CD4-positive, alpha-beta T cell (primary cell): ENCODE measurements around the gene SEC14L2. TPM values are rescaled to one million over a fixed set of nuclear protein-coding genes. Genes with fewer than 3 reads are reported as not detected.
"Not testable (repeated sequence)": the region's sequence is repeated elsewhere in the genome, so short reads cannot be mapped to it uniquely, and the experiment has no call there.

ENCODE experiments used
- ATAC-seq: fragments of 200-7000 bp; cut with Tn5 transposase; one replicate; pipeline ENCODE4 v1.10.0; 2022; ENCODE audit warnings: mild to moderate bottlenecking; ENCODE audit not compliant: poor library complexity
- CTCF ChIA-PET: fragments of 350-600 bp; sonication (Branson Sonifier 250); formaldehyde crosslinking; loops from one replicate; lab custom pipeline; 2021; ENCODE audit warnings: antibody characterized with exemption, inconsistent platforms; lab: Charles Lee
- POLR2A ChIA-PET: fragments of 350-600 bp; sonication (Branson Sonifier 250); formaldehyde crosslinking; loops from one replicate; lab custom pipeline; 2021; ENCODE audit warnings: antibody characterized with exemption, inconsistent platforms; lab: Charles Lee
- DNase-seq, 14 experiments: peaks; one replicate each; pipeline ENCODE4 v3.0.0-alpha.2; 2013 to 2020; ENCODE audit warnings: mixed read lengths in 2 of 14
- H3K27ac ChIP-seq, 2 donors: one replicate each; pipeline versions ENCODE4 v1.5.1 to v1.7.0; 2013; ENCODE audit warnings: low read length in 2 of 2, low read depth in 1 of 2, mild to moderate bottlenecking in 1 of 2
- H3K27me3 ChIP-seq, 2 experiments: 1 replicate in 1 of 2; 2 replicates in 1 of 2; pipeline versions ENCODE4 v1.6.1 to v1.7.0; 2013; ENCODE audit warnings: low read length in 2 of 2, control low read depth in 1 of 2, mild to moderate bottlenecking in 1 of 2, moderate library complexity in 1 of 2; ENCODE audit not compliant: insufficient read depth in 2 of 2, control insufficient read depth in 1 of 2
- H3K36me3 ChIP-seq: one replicate; pipeline ENCODE4 v1.6.1; 2013; ENCODE audit warnings: low read length, control low read depth; ENCODE audit not compliant: insufficient read depth
- H3K4me1 ChIP-seq: one replicate; pipeline ENCODE4 v1.6.1; 2013; ENCODE audit warnings: low read length, control low read depth; ENCODE audit not compliant: insufficient read depth
- H3K4me3 ChIP-seq: one replicate; pipeline ENCODE4 v1.5.1; 2013; ENCODE audit warnings: mild to moderate bottlenecking, low read length, moderate library complexity
- H3K9me3 ChIP-seq, 2 experiments: 1 replicate in 1 of 2; 2 replicates in 1 of 2; pipeline versions ENCODE4 v1.6.1 to v1.7.0; 2013; ENCODE audit warnings: low read length in 2 of 2, mild to moderate bottlenecking in 2 of 2, control low read depth in 1 of 2, moderate library complexity in 1 of 2; ENCODE audit not compliant: control insufficient read depth in 1 of 2, insufficient read depth in 1 of 2
- H3K27ac Mint-ChIP-seq: one replicate; pipeline ENCODE4 v1.8.0; 2020; ENCODE audit warnings: mixed read lengths
- H3K27me3 Mint-ChIP-seq: one replicate; pipeline ENCODE4 v1.8.0; 2021; ENCODE audit warnings: mixed read lengths
- H3K36me3 Mint-ChIP-seq: one replicate; pipeline ENCODE4 v1.8.0; 2021; ENCODE audit warnings: low read depth, mixed read lengths
- H3K4me1 Mint-ChIP-seq: one replicate; pipeline ENCODE4 v1.8.0; 2021; ENCODE audit warnings: low read depth, mixed read lengths
- H3K4me3 Mint-ChIP-seq: one replicate; pipeline ENCODE4 v1.8.0; 2020; ENCODE audit warnings: mild to moderate bottlenecking, mixed read lengths
- H3K9me3 Mint-ChIP-seq: one replicate; pipeline ENCODE4 v1.8.0; 2020; ENCODE audit warnings: mixed read lengths
- intact Hi-C, 2 experiments: fragments of 100-400 bp; cut with DNase I in 1 of 2; cut with micrococcal nuclease in 1 of 2; formaldehyde crosslinking; loops; one replicate each; pipeline versions ENCODE4 v1.15.1 to v1.9.0; 2023 to 2025; cut with DNase I, micrococcal nuclease
- total RNA-seq, 174 experiments: library from RNA in 2 of 174; stranded (reverse) in 2 of 174; gene quantifications; one replicate each; pipeline ENCODE4 v1.2.3 and lab custom pipeline; 2021 to 2026
- TF ChIP-seq, protein P1 (sequence below): fragments of 200-600 bp; IDR thresholded peaks from one replicate; pipeline ENCODE4 v1.8.0; 2022; ENCODE audit warnings: antibody characterized with exemption, mild to moderate bottlenecking

SEC14L2 gene
- total RNA-seq, 2 experiments from 2014 or later, result 74.6 to 79.8 TPM

DNA sequence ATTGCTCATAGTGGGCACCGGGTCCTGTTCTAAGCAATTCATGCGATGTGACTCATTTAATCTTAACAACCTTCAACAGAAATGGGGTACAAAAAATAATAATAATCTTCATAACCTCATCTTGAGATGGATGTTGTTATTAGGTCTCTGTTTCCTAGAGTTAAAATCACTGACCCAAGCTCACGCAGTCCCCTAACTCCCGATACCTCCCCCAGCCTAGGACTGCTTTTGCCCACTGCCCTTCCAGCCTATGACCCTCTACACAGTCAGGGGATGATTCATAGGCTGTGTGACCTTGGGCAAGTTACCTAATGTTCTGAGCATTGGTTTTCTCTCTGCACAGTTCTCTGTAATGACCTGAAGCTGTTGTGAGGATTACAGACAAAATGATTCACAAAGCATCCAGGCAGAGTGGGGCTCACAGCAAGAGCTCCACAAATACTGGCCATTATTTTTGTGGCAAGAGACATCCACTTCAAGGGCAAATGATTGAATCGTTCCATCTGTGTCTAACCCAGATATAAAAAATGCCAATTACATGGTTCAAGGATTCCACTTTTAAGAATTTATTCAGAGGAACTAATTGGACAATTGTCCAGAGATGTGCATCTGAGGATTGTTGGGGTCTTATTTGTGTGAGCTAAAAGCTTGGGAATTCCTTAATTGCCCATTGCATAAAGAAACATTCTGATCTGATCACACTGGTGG lies 48.8 kb downstream of the SEC14L2 start:
- Histone ChIP-seq H3K27ac (no peak overlapping the region), H3K27me3 (peaks cover 15% of the 10 kb centered on the region in 2 experiments), H3K4me3 (no peak overlapping the region), H3K36me3 (no peaks in the 10 kb centered on the region), H3K9me3 (peaks cover 0 to 13% of the 10 kb centered on the region in 2 experiments), H3K4me1 (peaks cover 18% of the 10 kb centered on the region)
- TF ChIP-seq, protein P1, sequence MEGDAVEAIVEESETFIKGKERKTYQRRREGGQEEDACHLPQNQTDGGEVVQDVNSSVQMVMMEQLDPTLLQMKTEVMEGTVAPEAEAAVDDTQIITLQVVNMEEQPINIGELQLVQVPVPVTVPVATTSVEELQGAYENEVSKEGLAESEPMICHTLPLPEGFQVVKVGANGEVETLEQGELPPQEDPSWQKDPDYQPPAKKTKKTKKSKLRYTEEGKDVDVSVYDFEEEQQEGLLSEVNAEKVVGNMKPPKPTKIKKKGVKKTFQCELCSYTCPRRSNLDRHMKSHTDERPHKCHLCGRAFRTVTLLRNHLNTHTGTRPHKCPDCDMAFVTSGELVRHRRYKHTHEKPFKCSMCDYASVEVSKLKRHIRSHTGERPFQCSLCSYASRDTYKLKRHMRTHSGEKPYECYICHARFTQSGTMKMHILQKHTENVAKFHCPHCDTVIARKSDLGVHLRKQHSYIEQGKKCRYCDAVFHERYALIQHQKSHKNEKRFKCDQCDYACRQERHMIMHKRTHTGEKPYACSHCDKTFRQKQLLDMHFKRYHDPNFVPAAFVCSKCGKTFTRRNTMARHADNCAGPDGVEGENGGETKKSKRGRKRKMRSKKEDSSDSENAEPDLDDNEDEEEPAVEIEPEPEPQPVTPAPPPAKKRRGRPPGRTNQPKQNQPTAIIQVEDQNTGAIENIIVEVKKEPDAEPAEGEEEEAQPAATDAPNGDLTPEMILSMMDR, result peak; percentile 23
- H3K27me3 Mint-ChIP-seq, result peaks cover 70% of the 10 kb centered on the region
- peaks cover 4% of the 10 kb centered on the region for H3K36me3 Mint-ChIP-seq
- peaks cover 6% of the 10 kb centered on the region for H3K9me3 Mint-ChIP-seq
- CTCF ChIA-PET, result interaction anchor here (0.9 to 2.2 kb wide), 5 partner anchors 11 to 158 kb away, joined by 3 to 8 read pairs (median 4); no protein-coding TSS in a partner anchor
- peaks cover 16% of the 10 kb centered on the region for H3K4me1 Mint-ChIP-seq
- H3K27ac Mint-ChIP-seq, result no peak overlapping the region
- intact Hi-C loops, result loop anchor here in 1 of 2 experiments (5.0 kb wide), 1 partner anchor 42 kb away; no protein-coding TSS in a partner anchor
- no peak overlapping the region for H3K4me3 Mint-ChIP-seq
- POLR2A ChIA-PET, result no interaction called here
- no peak for DNase-seq
- no peak for ATAC-seq

DNA sequence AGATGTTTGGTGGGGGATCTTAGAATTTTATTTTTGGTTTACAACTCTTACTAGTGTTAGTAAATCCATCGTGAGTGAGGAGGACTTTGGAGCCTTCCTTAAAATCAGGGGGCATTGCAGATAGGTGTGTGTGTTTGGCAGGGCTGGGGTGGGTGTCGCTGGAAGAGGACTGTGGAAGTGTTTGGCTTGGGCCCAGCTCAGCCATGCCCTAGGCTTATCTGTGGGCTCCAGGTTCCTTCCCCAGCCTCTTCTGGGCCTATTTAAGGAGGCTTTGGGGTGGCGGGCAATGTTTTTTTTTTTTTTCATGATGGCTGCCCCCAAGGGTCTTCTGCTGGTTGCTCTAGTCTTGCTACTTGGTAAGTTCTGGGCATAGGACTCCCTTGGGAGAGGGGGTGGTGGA lies 50.8 kb downstream of the SEC14L2 start:
- intact Hi-C loops, result loop anchor here in 1 of 2 experiments (5.0 kb wide), 1 partner anchor 40 kb away; no protein-coding TSS in a partner anchor
- peaks cover 3% of the 10 kb centered on the region for H3K9me3 Mint-ChIP-seq
- H3K27ac Mint-ChIP-seq, result no peak overlapping the region
- H3K36me3 Mint-ChIP-seq, result no peaks in the 10 kb centered on the region
- Histone ChIP-seq H3K27me3 (peaks cover 10 to 12% of the 10 kb centered on the region in 2 experiments), H3K4me1 (peaks cover 10% of the 10 kb centered on the region), H3K9me3 (peaks cover 0 to 13% of the 10 kb centered on the region in 2 experiments), H3K36me3 (no peaks in the 10 kb centered on the region), H3K27ac (no peak overlapping the region), H3K4me3 (no peak overlapping the region)
- TF ChIP-seq, protein P1, result no peak
- ChIA-PET CTCF (no interaction called here), POLR2A (no interaction called here)
- DNase-seq, result no peak
- H3K4me1 Mint-ChIP-seq, result peaks cover 10% of the 10 kb centered on the region
- ATAC-seq, result no peak
- peaks cover 69% of the 10 kb centered on the region for H3K27me3 Mint-ChIP-seq
- no peak overlapping the region for H3K4me3 Mint-ChIP-seq

DNA sequence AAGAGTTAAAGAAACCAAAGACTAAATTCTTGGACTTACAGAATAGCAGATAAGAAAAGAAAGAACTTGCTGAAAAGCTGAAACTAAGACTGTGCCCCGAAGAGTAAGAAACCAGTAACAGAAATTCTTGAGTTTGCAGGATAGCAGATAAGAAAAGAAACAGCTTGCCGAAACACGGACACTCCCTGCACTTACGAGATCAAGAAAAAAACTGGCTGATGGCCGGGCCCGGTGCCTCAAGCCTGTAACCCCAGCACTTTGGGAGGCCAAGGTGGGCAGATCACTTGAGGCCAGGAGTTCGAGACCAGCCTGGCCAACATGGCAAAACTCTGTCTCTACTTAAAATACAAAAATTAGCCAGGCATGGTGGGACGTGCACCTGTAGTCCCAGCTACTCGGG lies 54.7 kb downstream of the SEC14L2 start:
- CTCF ChIA-PET, H3K27ac ChIP-seq, H3K27me3 ChIP-seq, DNase-seq, ATAC-seq, H3K36me3 Mint-ChIP-seq, H3K4me3 ChIP-seq, H3K9me3 Mint-ChIP-seq, H3K27ac Mint-ChIP-seq, intact Hi-C loops, H3K9me3 ChIP-seq, POLR2A ChIA-PET, H3K4me1 Mint-ChIP-seq, H3K36me3 ChIP-seq, H3K4me1 ChIP-seq, H3K4me3 Mint-ChIP-seq: not testable (repeated sequence)
- H3K27me3 Mint-ChIP-seq, result peaks cover 60% of the 10 kb centered on the region
